Endothelial cell (in vitro differentiated cells): Measurements from ENCODE around the gene NR2F1-AS1. TPM values are rescaled to one million over a fixed set of nuclear protein-coding genes. Genes with fewer than 3 reads are reported as not detected.

Experiments used
- DNase-seq: peaks from one replicate; pipeline ENCODE4 v3.0.0; 2021; ENCODE audit warnings: low spot score
- H3K27ac Mint-ChIP-seq: one replicate; pipeline ENCODE4 v1.8.0; 2021; ENCODE audit warnings: mixed read lengths, inconsistent platforms; ENCODE audit not compliant: unreplicated experiment
- H3K27me3 Mint-ChIP-seq: one replicate; pipeline ENCODE4 v1.8.0; 2021; ENCODE audit warnings: mild to moderate bottlenecking, moderate library complexity, mixed read lengths, inconsistent platforms; ENCODE audit not compliant: unreplicated experiment
- H3K36me3 Mint-ChIP-seq: one replicate; pipeline ENCODE4 v1.8.0; 2021; ENCODE audit warnings: mild to moderate bottlenecking, low read depth, mixed read lengths, inconsistent platforms; ENCODE audit not compliant: unreplicated experiment
- H3K4me1 Mint-ChIP-seq: one replicate; pipeline ENCODE4 v1.8.0; 2021; ENCODE audit warnings: mild to moderate bottlenecking, mixed read lengths, inconsistent platforms; ENCODE audit not compliant: unreplicated experiment
- H3K4me3 Mint-ChIP-seq: one replicate; pipeline ENCODE4 v1.8.0; 2021; ENCODE audit warnings: mild to moderate bottlenecking, mixed read lengths, inconsistent platforms; ENCODE audit not compliant: unreplicated experiment
- H3K9me3 Mint-ChIP-seq: one replicate; pipeline ENCODE4 v1.8.0; 2021; ENCODE audit warnings: mixed read lengths, inconsistent platforms; ENCODE audit not compliant: unreplicated experiment
- total RNA-seq: library from RNA; stranded (reverse); fragmentation: NEBNext Ultra II Directional; extraction: Animal tissue kit (Norgen Biotek cat#: 25700); gene quantifications from one replicate; pipeline ENCODE4 v1.2.1, GENCODE V29; 2021; ENCODE audit not compliant: unreplicated experiment
- TF ChIP-seq, protein P1 (sequence below): fragments of 200-600 bp; sonication (generic); IDR thresholded peaks from one replicate; pipeline ENCODE4 v1.5.0; 2021; ENCODE audit warnings: antibody characterized with exemption; ENCODE audit not compliant: unreplicated experiment

NR2F1-AS1 gene
- total RNA-seq, 1 donor from 2014 or later: 6.4 TPM

DNA sequence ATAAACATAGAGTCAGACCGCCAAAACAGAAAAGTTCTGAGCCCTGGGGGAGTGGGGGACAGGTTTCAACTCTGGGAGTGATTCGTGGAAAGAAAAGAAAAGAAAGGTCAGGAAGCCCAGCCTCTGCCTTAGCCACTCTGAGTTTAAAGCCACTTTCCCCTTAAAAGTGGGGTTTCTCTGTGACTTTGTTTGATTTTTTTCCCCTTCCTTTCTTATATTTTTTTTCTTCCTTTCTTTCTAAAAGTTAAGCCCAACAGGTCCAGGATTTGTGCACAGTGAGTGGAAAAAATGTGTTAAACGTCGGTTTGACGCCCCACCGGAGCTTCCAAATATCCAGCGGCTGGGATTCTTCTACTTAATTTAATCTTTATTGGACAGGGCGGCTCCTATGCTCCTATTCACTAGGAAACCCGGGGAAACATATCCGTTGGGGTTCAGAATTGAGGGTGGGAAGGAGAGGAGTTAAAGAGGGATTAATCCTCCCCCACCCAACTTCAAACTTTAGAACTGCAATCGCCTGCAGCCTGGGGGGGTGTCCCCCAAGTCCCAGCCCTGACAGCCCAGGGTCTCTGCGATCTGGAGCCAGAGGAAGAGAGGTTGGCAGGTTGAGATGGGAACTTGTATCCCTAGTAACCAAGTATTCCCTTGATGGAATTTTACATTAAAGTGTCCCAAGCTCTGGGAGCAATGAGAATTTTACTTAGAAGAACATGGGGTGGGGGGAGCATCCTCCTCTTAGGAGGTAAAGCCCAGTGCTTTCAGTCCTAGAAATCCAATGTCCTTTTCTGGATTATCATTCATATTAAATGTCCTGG, 6.3 kb downstream of the NR2F1-AS1 start:
- no peak overlapping the region for H3K4me3 Mint-ChIP-seq
- peaks cover 41% of the 10 kb centered on the region for H3K4me1 Mint-ChIP-seq
- TF ChIP-seq, protein P1, sequence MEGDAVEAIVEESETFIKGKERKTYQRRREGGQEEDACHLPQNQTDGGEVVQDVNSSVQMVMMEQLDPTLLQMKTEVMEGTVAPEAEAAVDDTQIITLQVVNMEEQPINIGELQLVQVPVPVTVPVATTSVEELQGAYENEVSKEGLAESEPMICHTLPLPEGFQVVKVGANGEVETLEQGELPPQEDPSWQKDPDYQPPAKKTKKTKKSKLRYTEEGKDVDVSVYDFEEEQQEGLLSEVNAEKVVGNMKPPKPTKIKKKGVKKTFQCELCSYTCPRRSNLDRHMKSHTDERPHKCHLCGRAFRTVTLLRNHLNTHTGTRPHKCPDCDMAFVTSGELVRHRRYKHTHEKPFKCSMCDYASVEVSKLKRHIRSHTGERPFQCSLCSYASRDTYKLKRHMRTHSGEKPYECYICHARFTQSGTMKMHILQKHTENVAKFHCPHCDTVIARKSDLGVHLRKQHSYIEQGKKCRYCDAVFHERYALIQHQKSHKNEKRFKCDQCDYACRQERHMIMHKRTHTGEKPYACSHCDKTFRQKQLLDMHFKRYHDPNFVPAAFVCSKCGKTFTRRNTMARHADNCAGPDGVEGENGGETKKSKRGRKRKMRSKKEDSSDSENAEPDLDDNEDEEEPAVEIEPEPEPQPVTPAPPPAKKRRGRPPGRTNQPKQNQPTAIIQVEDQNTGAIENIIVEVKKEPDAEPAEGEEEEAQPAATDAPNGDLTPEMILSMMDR: no peak
- H3K36me3 Mint-ChIP-seq: peaks cover 3% of the 10 kb centered on the region
- no peaks in the 10 kb centered on the region for H3K9me3 Mint-ChIP-seq
- H3K27me3 Mint-ChIP-seq: peaks cover 27% of the 10 kb centered on the region
- peak overlapping the region; percentile 57 for H3K27ac Mint-ChIP-seq
- DNase-seq: no peak

DNA sequence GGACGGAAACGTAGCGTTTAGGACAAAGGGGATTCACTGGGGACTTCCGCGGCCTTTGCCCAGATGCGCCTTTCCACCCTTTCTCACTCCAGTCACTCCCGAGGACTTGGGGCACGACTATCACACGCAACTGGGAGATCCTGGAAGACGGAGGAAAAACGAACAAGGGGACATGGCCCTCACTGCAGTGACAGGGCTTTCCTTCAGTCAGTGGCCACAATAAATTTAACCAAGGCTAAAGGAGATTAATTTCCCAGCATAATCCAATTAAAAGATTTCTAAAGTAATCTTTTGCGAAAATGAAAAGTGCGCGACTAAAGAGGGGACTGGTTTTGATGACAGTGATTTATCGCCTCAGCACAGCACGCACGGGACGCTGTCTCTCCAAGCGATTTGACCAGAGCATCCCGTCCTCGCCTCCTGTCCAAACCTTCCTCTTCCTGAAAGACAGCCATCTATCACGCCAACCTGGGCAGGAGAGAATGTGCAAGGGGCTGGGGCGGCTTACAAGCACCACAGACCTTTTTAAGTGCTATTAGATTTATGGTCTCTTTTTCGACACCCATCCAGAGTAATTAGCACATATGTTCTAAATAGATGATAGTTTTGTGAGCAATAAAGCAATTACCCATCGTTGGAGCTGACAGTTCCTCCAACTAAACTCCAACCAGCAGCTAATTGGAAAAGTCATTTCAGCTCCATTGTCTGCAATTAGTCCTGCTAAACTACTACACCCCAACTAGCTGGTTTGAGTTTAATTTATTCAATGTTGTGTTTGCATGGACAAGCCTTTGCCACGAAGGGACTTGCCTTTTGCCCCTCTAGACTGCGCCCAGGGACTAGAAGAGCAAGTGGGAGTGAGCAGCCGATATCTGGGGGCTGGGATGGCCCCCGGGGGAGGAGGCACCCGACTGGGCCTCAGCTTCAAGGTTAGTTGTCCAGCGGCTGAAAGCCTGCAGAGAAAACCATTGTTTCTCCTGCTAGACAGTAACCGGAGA, 7.4 kb downstream of the NR2F1-AS1 start:
- TF ChIP-seq, protein P1: no peak
- Mint-ChIP-seq H3K27ac (no peak overlapping the region), H3K4me3 (peak overlapping the region; percentile 62), H3K36me3 (peaks cover 3% of the 10 kb centered on the region), H3K9me3 (no peaks in the 10 kb centered on the region), H3K27me3 (peaks cover 27% of the 10 kb centered on the region), H3K4me1 (peaks cover 39% of the 10 kb centered on the region)
- no peak for DNase-seq

DNA sequence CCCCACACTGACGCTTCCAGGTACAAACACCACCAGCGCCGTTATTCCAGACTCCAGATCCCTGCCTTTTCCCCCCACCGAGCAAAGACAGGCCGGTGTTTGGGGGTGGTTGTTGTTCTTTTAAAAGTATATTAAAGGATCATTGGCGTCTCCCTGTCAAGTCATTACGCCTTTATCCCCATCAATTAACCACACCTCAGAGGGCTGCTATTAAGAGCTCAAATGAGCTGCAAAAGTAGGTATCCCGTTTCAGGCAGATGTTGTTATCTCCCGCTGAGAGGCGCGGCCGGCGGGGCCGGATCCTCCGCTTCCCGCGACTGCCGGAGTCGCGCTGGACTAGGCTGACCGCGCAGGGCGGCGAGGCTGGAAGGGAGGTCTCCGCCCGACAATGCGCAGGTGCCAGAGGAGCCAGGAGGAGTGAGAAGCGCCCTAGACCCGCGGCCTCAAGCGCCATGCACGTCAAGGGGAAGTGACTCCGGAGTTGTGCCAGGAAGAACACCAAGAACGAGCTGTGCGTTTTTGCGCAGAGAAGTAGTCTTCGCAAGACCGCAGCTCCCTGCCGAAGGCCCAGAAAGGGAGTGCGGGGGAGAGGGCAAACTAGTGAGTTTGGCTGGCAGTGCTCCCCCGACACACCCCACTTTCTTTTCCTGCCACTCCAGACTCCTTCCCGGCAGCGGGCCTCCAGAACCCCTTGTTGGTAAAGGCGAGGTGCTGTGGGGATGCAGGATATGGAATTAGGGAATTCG, 8.2 kb downstream of the NR2F1-AS1 start:
- Mint-ChIP-seq H3K36me3 (peaks cover 3% of the 10 kb centered on the region), H3K27me3 (peaks cover 21% of the 10 kb centered on the region), H3K4me1 (peaks cover 30% of the 10 kb centered on the region), H3K9me3 (no peaks in the 10 kb centered on the region), H3K4me3 (peak overlapping the region; percentile 79), H3K27ac (no peak overlapping the region)
- DNase-seq: peak; percentile 56
- TF ChIP-seq, protein P1: no peak

DNA sequence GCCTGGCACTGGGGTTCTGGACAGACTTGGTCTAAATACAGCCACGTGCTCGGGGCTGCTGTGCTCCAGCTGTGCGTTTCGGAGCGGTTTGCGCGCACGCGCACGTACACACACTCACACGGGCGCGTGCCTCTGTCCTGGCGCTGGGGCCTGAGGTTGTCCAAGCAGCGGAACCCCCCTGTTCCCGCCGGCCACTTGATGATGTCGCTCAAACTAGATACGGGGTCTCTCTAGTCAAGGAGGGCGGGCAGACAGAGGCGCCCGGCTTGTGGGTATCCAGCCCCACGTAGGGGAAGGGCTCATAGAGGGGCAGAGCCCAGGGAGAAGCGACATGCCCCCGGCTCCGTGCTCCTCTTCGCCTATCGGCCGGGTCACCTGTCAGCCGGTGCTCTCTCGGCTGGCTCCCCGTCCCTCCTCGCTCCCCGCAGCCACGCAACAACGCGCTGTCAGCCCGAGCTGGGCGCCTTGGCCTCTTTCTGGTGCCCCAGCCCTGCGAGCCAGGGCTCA, 8.9 kb downstream of the NR2F1-AS1 start:
- H3K4me1 Mint-ChIP-seq: peaks cover 30% of the 10 kb centered on the region
- H3K36me3 Mint-ChIP-seq: peaks cover 3% of the 10 kb centered on the region
- H3K27ac Mint-ChIP-seq: no peak overlapping the region
- H3K4me3 Mint-ChIP-seq: peak overlapping the region; percentile 84
- TF ChIP-seq, protein P1: no peak
- H3K27me3 Mint-ChIP-seq: peaks cover 17% of the 10 kb centered on the region
- no peak for DNase-seq
- no peaks in the 10 kb centered on the region for H3K9me3 Mint-ChIP-seq
